PFSK-1 (cell line): ENCODE results near the gene CORO2A.

ENCODE experiments used
- FOXP2 ChIP-seq: optimal IDR thresholded peaks from 2 replicates; pipeline ENCODE3; 2011; ENCODE audit warnings: borderline replicate concordance, control low read depth, inconsistent platforms; ENCODE audit not compliant: insufficient read depth; ENCODE audit errors: extremely low read length, extremely low read depth
- POLR2AphosphoS5 ChIP-seq: IDR thresholded peaks from 2 replicates; pipeline ENCODE4 v1.6.1; 2012; ENCODE audit warnings: low read depth, mild to moderate bottlenecking, control low read depth, low read length, moderate library complexity
- REST ChIP-seq, 2 experiments: IDR thresholded peaks; 2 replicates each; pipeline versions ENCODE4 v1.6.1 to v1.8.0; 2011 to 2012; ENCODE audit warnings: low read depth in 2 of 2, low read length in 2 of 2, control low read depth in 1 of 2, inconsistent platforms in 1 of 2, mild to moderate bottlenecking in 1 of 2, moderate library complexity in 1 of 2; ENCODE audit not compliant: insufficient read depth in 1 of 2
- SIN3A ChIP-seq: IDR thresholded peaks from 2 replicates; pipeline ENCODE4 v1.6.1; 2012; ENCODE audit warnings: mild to moderate bottlenecking, low read length, moderate library complexity, borderline replicate concordance; ENCODE audit not compliant: insufficient read depth
- TAF1 ChIP-seq: IDR thresholded peaks from 2 replicates; pipeline ENCODE4 v1.6.1; 2012; ENCODE audit warnings: low read length, control low read depth, borderline replicate concordance; ENCODE audit not compliant: insufficient read depth

- TF ChIP-seq POLR2AphosphoS5: no peak
- no peak for TF ChIP-seq REST (IDR thresholded peaks at IDR 0.05; ENCODE audit: insufficient read depth in 1 of 2, low read depth in 2 of 2, low read length in 2 of 2)
- no peak for TF ChIP-seq SIN3A
- no peak for TF ChIP-seq TAF1
- TF ChIP-seq FOXP2: no peak
These were observed 16.7 kb downstream of the CORO2A start for GRCh38 chr9:98175762-98176161.
